Gastrocnemius medialis (tissue), 4 donors: ENCODE data around the gene PKD2L2. TPM values are rescaled to one million over a fixed set of nuclear protein-coding genes. Genes with fewer than 3 reads are reported as not detected.

ENCODE experiments used
- ATAC-seq, 2 donors: fragments of 150-250 bp; one replicate each; pipeline ENCODE4 v1.9.1; 2016
- DNase-seq, 2 donors: peaks; one replicate each; pipeline ENCODE4 v3.0.0-alpha.2; 2019
- H3K27ac ChIP-seq, 4 donors: fragments of 200-600 bp; sonication (generic); 1 replicate in 1 of 4; 2 replicates in 3 of 4; pipeline ENCODE4 v1.5.1; 2016 to 2018; ENCODE audit warnings: mild to moderate bottlenecking in 2 of 4, moderate library complexity in 1 of 4
- H3K27me3 ChIP-seq, 3 donors: fragments of 200-600 bp; sonication (generic) in 2 of 3; 1 replicate in 1 of 3; 2 replicates in 2 of 3; pipeline versions ENCODE4 v1.5.1 to v1.6.0; 2016 to 2019; ENCODE audit warnings: mild to moderate bottlenecking in 1 of 3, moderate library complexity in 1 of 3
- H3K36me3 ChIP-seq, 2 donors: fragments of 200-600 bp; sonication (generic) in 1 of 2; one replicate each; pipeline ENCODE4 v1.5.1; 2017 to 2018
- H3K4me1 ChIP-seq, 2 donors: fragments of 200-600 bp; sonication (generic) in 1 of 2; one replicate each; pipeline ENCODE4 v1.5.1; 2016 to 2017; ENCODE audit warnings: mild to moderate bottlenecking in 2 of 2
- H3K4me3 ChIP-seq, 4 donors: fragments of 200-600 bp; sonication (generic) in 3 of 4; 1 replicate in 1 of 4; 2 replicates in 3 of 4; pipeline ENCODE4 v1.5.1; 2016 to 2019; ENCODE audit warnings: mild to moderate bottlenecking in 2 of 4
- H3K9me3 ChIP-seq, 3 donors: fragments of 200-600 bp; sonication (generic) in 2 of 3; 1 replicate in 1 of 3; 2 replicates in 2 of 3; pipeline ENCODE4 v1.5.1; 2016 to 2019
- POLR2A ChIP-seq, 2 donors: fragments of 450-650 bp; IDR thresholded peaks; one replicate each; pipeline ENCODE4 v1.6.1; 2017; ENCODE audit warnings: antibody characterized with exemption in 2 of 2, mild to moderate bottlenecking in 2 of 2, moderate library complexity in 2 of 2
- in situ Hi-C, 4 donors: fragments of 200-750 bp; cut with MboI; loops; one replicate each; pipeline versions ENCODE4 v1.15.0 to v1.8.0; 2017; ENCODE audit warnings: low sequenced_read_pairs in 4 of 4
- intact Hi-C: fragments of 100-400 bp; cut with DNase I; formaldehyde crosslinking; loops from one replicate; pipeline ENCODE4 v1.15.1; 2023; ENCODE audit warnings: low total_unique reads
- total RNA-seq, 4 donors: library from RNA; depleted of rRNA; stranded (reverse); fragments of >200 nt; gene quantifications; one replicate each; pipeline versions ENCODE4 v1.1.0 to v1.2.3, GENCODE V29; 2016
- TF ChIP-seq, protein P1 (sequence below), 5 experiments: fragments of 450-650 bp in 3 of 5; fragments of 200-600 bp in 2 of 5; sonication (generic) in 2 of 5; IDR thresholded peaks in 4 of 5; conservative IDR thresholded peaks in 1 of 5; 1 replicate in 4 of 5; 2 replicates in 1 of 5; pipeline ENCODE4 v1.5.1; 2016 to 2019; ENCODE audit warnings: antibody characterized with exemption in 5 of 5, mild to moderate bottlenecking in 3 of 5, moderate library complexity in 3 of 5

The PKD2L2 gene
- total RNA-seq, 4 donors from 2014 or later, result 0.70 to 4.8 (median 0.94) TPM; not detected in 1

- intact Hi-C loops, result loop anchor here (1.0 kb wide), 1 partner anchor 33 kb away; no protein-coding TSS in a partner anchor
- H3K4me3 ChIP-seq, result peak overlapping the region; percentile 48 to 68 (median 54)
- in situ Hi-C loops, result no loop called here
Measured at GRCh38 chr5:137870647-137871339, 18.5 kb upstream of the PKD2L2 start.

GRCh38 chr5:137871571-137871970 lies 17.7 kb upstream of the PKD2L2 start:
- Histone ChIP-seq H3K9me3 (no peaks in the 10 kb centered on the region), H3K4me1 (peaks cover 23 to 43% of the 10 kb centered on the region in 2 donors), H3K36me3 (peaks cover 0 to 14% of the 10 kb centered on the region in 2 donors), H3K27me3 (no peaks in the 10 kb centered on the region), H3K27ac (peak overlapping the region; percentile 87 to 97 (median 90)), H3K4me3 (peak overlapping the region; percentile 48 to 68 (median 54))
- TF ChIP-seq, protein P1, sequence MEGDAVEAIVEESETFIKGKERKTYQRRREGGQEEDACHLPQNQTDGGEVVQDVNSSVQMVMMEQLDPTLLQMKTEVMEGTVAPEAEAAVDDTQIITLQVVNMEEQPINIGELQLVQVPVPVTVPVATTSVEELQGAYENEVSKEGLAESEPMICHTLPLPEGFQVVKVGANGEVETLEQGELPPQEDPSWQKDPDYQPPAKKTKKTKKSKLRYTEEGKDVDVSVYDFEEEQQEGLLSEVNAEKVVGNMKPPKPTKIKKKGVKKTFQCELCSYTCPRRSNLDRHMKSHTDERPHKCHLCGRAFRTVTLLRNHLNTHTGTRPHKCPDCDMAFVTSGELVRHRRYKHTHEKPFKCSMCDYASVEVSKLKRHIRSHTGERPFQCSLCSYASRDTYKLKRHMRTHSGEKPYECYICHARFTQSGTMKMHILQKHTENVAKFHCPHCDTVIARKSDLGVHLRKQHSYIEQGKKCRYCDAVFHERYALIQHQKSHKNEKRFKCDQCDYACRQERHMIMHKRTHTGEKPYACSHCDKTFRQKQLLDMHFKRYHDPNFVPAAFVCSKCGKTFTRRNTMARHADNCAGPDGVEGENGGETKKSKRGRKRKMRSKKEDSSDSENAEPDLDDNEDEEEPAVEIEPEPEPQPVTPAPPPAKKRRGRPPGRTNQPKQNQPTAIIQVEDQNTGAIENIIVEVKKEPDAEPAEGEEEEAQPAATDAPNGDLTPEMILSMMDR (IDR thresholded peaks at IDR 0.05 in 4 of 5, conservative IDR thresholded peaks at IDR 0.05 in 1 of 5), result no peak
- peak in 1 of 2 donors; percentile 70 for TF ChIP-seq POLR2A (IDR thresholded peaks at IDR 0.05)
- in situ Hi-C loops (no loop called here), intact Hi-C loops (no loop called here)
- peak; percentile 51 to 71 for ATAC-seq
- DNase-seq, result no peak

More at GRCh38 chr5:137870647-137871339, 18.5 kb upstream of the PKD2L2 start:
- Histone ChIP-seq H3K27ac (peak overlapping the region; percentile 87 to 97 (median 90)), H3K9me3 (no peaks in the 10 kb centered on the region), H3K36me3 (peaks cover 0 to 6% of the 10 kb centered on the region in 2 donors), H3K4me1 (peaks cover 25 to 42% of the 10 kb centered on the region in 2 donors), H3K27me3 (no peaks in the 10 kb centered on the region)
- peak; percentile 72 to 76 for ATAC-seq
- TF ChIP-seq POLR2A (IDR thresholded peaks at IDR 0.05), result peak in 1 of 2 donors; percentile 57
- TF ChIP-seq, protein P1 (IDR thresholded peaks at IDR 0.05 in 4 of 5, conservative IDR thresholded peaks at IDR 0.05 in 1 of 5), result no peak
- DNase-seq, result peak; percentile 51 to 77

DNA sequence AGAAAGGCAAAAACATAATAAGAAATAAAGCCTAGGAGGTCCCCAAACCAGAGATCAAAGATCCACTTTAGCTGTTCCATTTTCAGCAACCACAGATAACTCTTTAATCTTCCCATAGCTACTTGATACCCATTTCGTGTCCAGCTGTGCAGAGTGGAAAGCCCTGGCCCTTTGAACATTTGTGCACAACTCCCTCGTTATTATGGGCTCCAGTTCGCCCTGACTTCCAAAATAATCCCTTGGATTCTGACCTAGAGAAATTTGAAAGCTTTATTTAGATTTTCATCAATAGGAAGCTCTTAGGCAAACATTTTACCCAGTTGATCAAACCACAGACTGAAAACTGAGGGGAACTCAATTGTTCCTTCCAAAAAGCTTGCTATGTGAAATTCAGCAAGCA lies 16.8 kb upstream of the PKD2L2 start:
- intact Hi-C loops (no loop called here), in situ Hi-C loops (no loop called here)
- Histone ChIP-seq H3K4me1 (peaks cover 23 to 40% of the 10 kb centered on the region in 2 donors), H3K9me3 (no peaks in the 10 kb centered on the region), H3K27ac (peak overlapping the region; percentile 87 to 97 (median 90)), H3K4me3 (peak overlapping the region; percentile 48 to 68 (median 54)), H3K27me3 (no peaks in the 10 kb centered on the region), H3K36me3 (peaks cover 0 to 20% of the 10 kb centered on the region in 2 donors)
- ATAC-seq (no peak), DNase-seq (no peak)
- TF ChIP-seq, protein P1 (IDR thresholded peaks at IDR 0.05 in 4 of 5, conservative IDR thresholded peaks at IDR 0.05 in 1 of 5), result no peak
- TF ChIP-seq POLR2A (IDR thresholded peaks at IDR 0.05), result peak in 1 of 2 donors; percentile 27

DNA sequence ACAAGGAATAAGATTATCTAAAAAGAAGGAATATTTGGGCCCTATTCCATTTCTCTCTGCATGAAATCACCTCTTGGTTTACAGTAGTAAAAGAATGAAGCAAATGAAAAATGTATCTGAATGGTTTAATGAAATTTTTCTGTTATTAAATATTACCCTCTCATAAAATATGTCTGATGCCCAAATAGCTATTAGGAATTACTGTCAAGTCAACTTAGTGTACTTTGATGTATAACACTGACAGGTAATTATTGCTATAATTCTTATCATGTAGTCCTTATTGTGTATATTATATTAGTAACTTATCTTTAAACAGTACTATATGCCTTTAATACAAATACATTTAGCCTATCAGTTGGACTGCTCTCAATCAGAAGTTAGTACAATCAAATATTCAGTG lies 13.2 kb upstream of the PKD2L2 start:
- no peak overlapping the region for H3K4me3 ChIP-seq
- TF ChIP-seq, protein P1 (IDR thresholded peaks at IDR 0.05 in 4 of 5, conservative IDR thresholded peaks at IDR 0.05 in 1 of 5), result no peak
- TF ChIP-seq POLR2A (IDR thresholded peaks at IDR 0.05), result no peak
- intact Hi-C loops (no loop called here), in situ Hi-C loops (loop anchor here in 1 of 4 donors (5.0 kb wide), 1 partner anchor 39 kb away; no protein-coding TSS in a partner anchor)
- H3K4me1 ChIP-seq, result peaks cover 44 to 63% of the 10 kb centered on the region in 2 donors
- no peaks in the 10 kb centered on the region for H3K9me3 ChIP-seq
- H3K36me3 ChIP-seq, result peaks cover 0 to 30% of the 10 kb centered on the region in 2 donors
- DNase-seq, result no peak
- H3K27me3 ChIP-seq, result no peaks in the 10 kb centered on the region
- peak overlapping the region; percentile 87 to 97 (median 90) for H3K27ac ChIP-seq
- no peak for ATAC-seq
